ENCODE data around the gene GALNT13.

The GALNT13 gene

GRCh38 chr2:154495455-154495868 is 623.7 kb downstream of the GALNT13 start:
- no peak for DNase-seq

DNA sequence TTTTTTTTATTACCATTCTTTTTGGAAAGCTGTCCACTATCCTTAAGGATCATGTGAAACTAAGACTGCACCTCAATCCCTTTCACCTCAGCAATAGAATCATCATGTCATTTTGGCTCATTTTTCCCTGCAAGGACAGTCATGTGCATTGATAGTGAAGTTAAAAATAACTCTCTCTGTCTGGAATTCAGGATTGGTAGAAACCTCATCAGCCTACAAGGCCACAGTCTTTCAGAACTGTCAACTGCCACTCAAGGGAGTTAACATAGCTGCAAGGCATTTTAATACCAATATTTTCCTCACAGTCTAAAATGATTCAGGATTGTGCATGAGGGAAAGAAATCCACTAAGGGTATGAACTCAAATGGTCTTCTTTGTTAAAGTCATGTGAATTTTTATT is 625.3 kb downstream of the GALNT13 start:
- no peak for DNase-seq
